Prostate gland (tissue), 2 donors: ENCODE measurements around the gene BRAT1.

Source experiments
- CTCF ChIP-seq, 4 experiments: fragments of 200-600 bp in 2 of 4; fragments of 450-650 bp in 2 of 4; sonication (generic) in 2 of 4; IDR thresholded peaks; 1 replicate in 3 of 4; 2 replicates in 1 of 4; pipeline ENCODE4 v1.5.1; 2016 to 2019; ENCODE audit warnings: antibody characterized with exemption in 4 of 4, mild to moderate bottlenecking in 2 of 4, moderate library complexity in 2 of 4
- POLR2AphosphoS5 ChIP-seq: sonication (generic); formaldehyde crosslinking; IDR thresholded peaks from one replicate; pipeline ENCODE4 v1.6.1; 2017; ENCODE audit warnings: antibody characterized with exemption

GRCh38 chr7:2540133-2540532 is 15.2 kb downstream of the BRAT1 start:
- no peak for TF ChIP-seq CTCF (IDR thresholded peaks at IDR 0.05)
- TF ChIP-seq POLR2AphosphoS5 = no peak
